ENCODE data around the gene IRF2BP1.

GRCh38 chr19:45882652-45883585, 3.0 kb downstream of the IRF2BP1 start:
- TF ChIP-seq POLR2AphosphoS5 (IDR thresholded peaks at IDR 0.05), result no peak
- no peak for TF ChIP-seq POLR2A (IDR thresholded peaks at IDR 0.05)
